DOHH2 (cell line): ENCODE data around the gene TINAGL1.

Source experiments
- H3F3A ChIP-seq: fragments of 200-600 bp; sonication (generic), shearing (Covaris generic); 2 replicates; pipeline ENCODE4 v1.6.0; 2016; ENCODE audit warnings: antibody characterized with exemption, mild to moderate bottlenecking; ENCODE audit not compliant: control insufficient read depth, insufficient read depth
- H3K27ac ChIP-seq: fragments of 200-600 bp; sonication (generic); 2 replicates; pipeline ENCODE4 v1.5.1; 2014; ENCODE audit warnings: low read depth, mild to moderate bottlenecking, low read length, moderate library complexity
- H3K27me3 ChIP-seq: fragments of 200-600 bp; sonication (generic); 2 replicates; pipeline ENCODE4 v1.6.1; 2014; ENCODE audit warnings: mild to moderate bottlenecking, low read length, mixed read lengths; ENCODE audit not compliant: control insufficient read depth
- H3K36me3 ChIP-seq: fragments of 200-600 bp; sonication (generic); 2 replicates; pipeline ENCODE4 v1.6.1; 2014; ENCODE audit warnings: mild to moderate bottlenecking, low read length, moderate library complexity, mixed read lengths; ENCODE audit not compliant: control insufficient read depth
- H3K4me1 ChIP-seq: fragments of 200-600 bp; sonication (generic); 2 replicates; pipeline ENCODE4 v1.6.1; 2014; ENCODE audit warnings: mild to moderate bottlenecking, low read length, mixed read lengths; ENCODE audit not compliant: control insufficient read depth
- H3K4me2 ChIP-seq: fragments of 200-600 bp; sonication (generic); 2 replicates; pipeline ENCODE4 v1.6.0; 2014; ENCODE audit warnings: mild to moderate bottlenecking, low read length, moderate library complexity
- H3K4me3 ChIP-seq: fragments of 200-600 bp; sonication (generic); 2 replicates; pipeline ENCODE4 v1.5.1; 2014; ENCODE audit warnings: mild to moderate bottlenecking, low read length, mixed read lengths
- H3K79me2 ChIP-seq: fragments of 200-600 bp; sonication (generic); 2 replicates; pipeline ENCODE4 v1.6.1; 2014; ENCODE audit warnings: mild to moderate bottlenecking, low read length, mixed read lengths; ENCODE audit not compliant: control insufficient read depth
- H3K9me2 ChIP-seq: fragments of 200-600 bp; sonication (generic); replicated peaks from 2 replicates; pipeline ENCODE4 v1.6.1; 2014; ENCODE audit warnings: mild to moderate bottlenecking, low read length, mixed read lengths; ENCODE audit not compliant: control insufficient read depth
- H3K9me3 ChIP-seq: fragments of 200-600 bp; sonication (generic); 2 replicates; pipeline ENCODE4 v1.6.1; 2014; ENCODE audit warnings: antibody characterized with exemption, low read length, mixed read lengths; ENCODE audit not compliant: control insufficient read depth, insufficient read depth
- H4K20me1 ChIP-seq: fragments of 200-600 bp; sonication (generic); 2 replicates; pipeline ENCODE4 v1.6.0; 2014; ENCODE audit warnings: low read depth, mild to moderate bottlenecking, antibody characterized with exemption, low read length, moderate library complexity; ENCODE audit not compliant: control insufficient read depth, insufficient read depth
- CTCF ChIP-seq: fragments of 200-600 bp; sonication (generic); IDR thresholded peaks from one replicate; pipeline ENCODE4 v1.5.1; 2014; ENCODE audit warnings: antibody characterized with exemption, mild to moderate bottlenecking, low read depth, low read length; ENCODE audit not compliant: poor library complexity, severe bottlenecking
- EZH2phosphoT487 ChIP-seq: fragments of 200-600 bp; sonication (generic); IDR thresholded peaks from 2 replicates; pipeline ENCODE4 v1.6.1; 2017; ENCODE audit warnings: borderline replicate concordance, mild to moderate bottlenecking, antibody characterized with exemption, low read length, moderate library complexity, mixed read lengths

TINAGL1 gene

GRCh38 chr1:31576743-31577455, 584 bp downstream of the TINAGL1 start:
- Histone ChIP-seq H3K27ac (no peak overlapping the region), H3K4me2 (no peak overlapping the region), H3F3A (no peaks in the 10 kb centered on the region), H3K36me3 (no peaks in the 10 kb centered on the region), H3K9me2 (no peaks in the 10 kb centered on the region), H4K20me1 (no peaks in the 10 kb centered on the region), H3K79me2 (no peaks in the 10 kb centered on the region), H3K9me3 (no peaks in the 10 kb centered on the region), H3K4me3 (no peak overlapping the region), H3K27me3 (peaks cover 10% of the 10 kb centered on the region; the same call in 1 of the 2 replicates), H3K4me1 (peaks cover 16% of the 10 kb centered on the region)
- TF ChIP-seq CTCF (no peak), EZH2phosphoT487 (no peak)

GRCh38 chr1:31577515-31578192, 1.3 kb downstream of the TINAGL1 start:
- Histone ChIP-seq H3K9me2 (no peaks in the 10 kb centered on the region), H4K20me1 (no peaks in the 10 kb centered on the region), H3K4me3 (no peak overlapping the region), H3K27me3 (peaks cover 10% of the 10 kb centered on the region; the same call in 1 of the 2 replicates), H3K27ac (no peak overlapping the region), H3K36me3 (no peaks in the 10 kb centered on the region), H3K4me1 (peaks cover 14% of the 10 kb centered on the region), H3K9me3 (no peaks in the 10 kb centered on the region), H3K4me2 (no peak overlapping the region), H3F3A (no peaks in the 10 kb centered on the region), H3K79me2 (no peaks in the 10 kb centered on the region)
- no peak for TF ChIP-seq EZH2phosphoT487
- TF ChIP-seq CTCF, result no peak

GRCh38 chr1:31579374-31579773, 3.1 kb downstream of the TINAGL1 start:
- H3K79me2 ChIP-seq, result no peaks in the 10 kb centered on the region
- no peaks in the 10 kb centered on the region for H3K36me3 ChIP-seq
- no peak overlapping the region for H3K4me2 ChIP-seq
- no peaks in the 10 kb centered on the region for H3F3A ChIP-seq
- H3K4me1 ChIP-seq, result peaks cover 8% of the 10 kb centered on the region
- H3K9me2 ChIP-seq, result no peaks in the 10 kb centered on the region
- no peaks in the 10 kb centered on the region for H4K20me1 ChIP-seq
- no peak overlapping the region for H3K27ac ChIP-seq
- H3K4me3 ChIP-seq, result no peak overlapping the region
- TF ChIP-seq EZH2phosphoT487, result no peak
- peaks cover 10% of the 10 kb centered on the region; the same call in 1 of the 2 replicates for H3K27me3 ChIP-seq
- H3K9me3 ChIP-seq, result no peaks in the 10 kb centered on the region

GRCh38 chr1:31580513-31580870, 4.2 kb downstream of the TINAGL1 start:
- peaks cover 10% of the 10 kb centered on the region; the same call in 1 of the 2 replicates for H3K27me3 ChIP-seq
- no peak overlapping the region for H3K27ac ChIP-seq
- no peaks in the 10 kb centered on the region for H3K79me2 ChIP-seq
- no peaks in the 10 kb centered on the region for H3K9me3 ChIP-seq
- TF ChIP-seq EZH2phosphoT487 (no peak), CTCF (no peak)
- no peaks in the 10 kb centered on the region for H3K9me2 ChIP-seq
- H4K20me1 ChIP-seq, result no peaks in the 10 kb centered on the region
- H3K4me2 ChIP-seq, result no peak overlapping the region
- H3K4me1 ChIP-seq, result peaks cover 8% of the 10 kb centered on the region
- H3K36me3 ChIP-seq, result no peaks in the 10 kb centered on the region
- no peaks in the 10 kb centered on the region for H3F3A ChIP-seq
- H3K4me3 ChIP-seq, result no peak overlapping the region
